ENCODE measurements around the gene DOK6. TPM values are rescaled to one million over a fixed set of nuclear protein-coding genes. Genes with fewer than 3 reads are reported as not detected.
A peak's percentile ranks its signal among the peaks of the same experiment; 100 is the strongest.

DOK6 gene
- total and polyA plus RNA-seq, 9 of the 15 experiments (the other 6 are each of a cell fraction or from before 2014, with no cell fraction given): not detected

GRCh38 chr18:69774831-69775230, 374.1 kb downstream of the DOK6 start:
- no peak for ATAC-seq
- BruUV-seq (replicated peaks): no TSS peak
- DNase-seq (ENCODE audit: extremely low read depth in 1 of 4, low spot score in 3 of 4): no peak
- H2AFZ ChIP-seq (ENCODE audit: low read depth, low read length): no peak overlapping the region
- H3K27ac ChIP-seq (ENCODE audit: extremely low read depth, low read depth, low read length): no peak overlapping the region
- H3K9me3 ChIP-seq (replicated peaks; ENCODE audit: control insufficient read depth, insufficient read depth, low read depth, low read length): no peaks in the 10 kb centered on the region
- no peaks in the 10 kb centered on the region for H3K4me1 ChIP-seq (replicated peaks in 1 of 2; ENCODE audit: control insufficient read depth in 2 of 2, insufficient read depth in 2 of 2, low read length in 2 of 2)
- no peaks in the 10 kb centered on the region for H4K20me1 ChIP-seq (replicated peaks; ENCODE audit: control insufficient read depth, insufficient read depth, low read length)
- in situ Hi-C loops (cut with MboI): no loop called here
- H3K27me3 ChIP-seq (ENCODE audit: control insufficient read depth in 2 of 2, insufficient read depth in 2 of 2, low read length in 2 of 2): no peaks in the 10 kb centered on the region
- intact Hi-C loops (cut with micrococcal nuclease): no loop called here
- H3K79me2 ChIP-seq (ENCODE audit: control insufficient read depth, insufficient read depth, low read length): no peaks in the 10 kb centered on the region
- H3K4me3 ChIP-seq: no peak overlapping the region
- WGBS (ENCODE audit: insufficient coverage, low coverage, missing lambda C conversion rate): 0% methylated on average over 3 of the region's 3 CpGs
- TF ChIP-seq CEBPG (CRISPR knock-in tag; IDR thresholded peaks at IDR 0.05): no peak
- 0 out of 4 replicates have a peak, but pooled peaks of 1 of the 2 experiments have one; percentile 20 for TF ChIP-seq CEBPG (tag; conservative IDR thresholded peaks at IDR 0.05 in 1 of 2, IDR thresholded peaks at IDR 0.05 in 1 of 2)
- TF ChIP-seq FOXJ3 (CRISPR knock-in tag; IDR thresholded peaks at IDR 0.05): no peak
- no peak overlapping the region for H3K4me2 ChIP-seq (ENCODE audit: insufficient read depth, low read length)
- FAIRE-seq: no peak
- H3K9me1 ChIP-seq (ENCODE audit: control insufficient read depth, insufficient read depth, low read length): no peaks in the 10 kb centered on the region
- ChIA-PET CTCF (ENCODE audit: low intra/inter-chr PET ratio) (no interaction called here), POLR2A (no interaction called here)
- H3K9ac ChIP-seq (ENCODE audit: insufficient read depth in 1 of 2, low read depth in 2 of 2, low read length in 2 of 2): no peak overlapping the region
- no peaks in the 10 kb centered on the region for H3K36me3 ChIP-seq (ENCODE audit: control insufficient read depth, insufficient read depth, low read length)

- intact Hi-C loops (cut with micrococcal nuclease) (no loop called here), in situ Hi-C loops (cut with MboI) (no loop called here)
- CTCF ChIA-PET (ENCODE audit: low intra/inter-chr PET ratio): no interaction called here
- BruUV-seq (replicated peaks): no TSS peak
- ATAC-seq (no peak), FAIRE-seq (no peak), DNase-seq (ENCODE audit: extremely low read depth in 1 of 4, low spot score in 3 of 4) (no peak)
- no peaks in the 10 kb centered on the region for H3K36me3 ChIP-seq (ENCODE audit: control insufficient read depth, insufficient read depth, low read length)
- H3K9ac ChIP-seq (ENCODE audit: insufficient read depth in 1 of 2, low read depth in 2 of 2, low read length in 2 of 2): no peak overlapping the region
- H3K4me2 ChIP-seq (ENCODE audit: insufficient read depth, low read length): no peak overlapping the region
- H3K4me1 ChIP-seq (replicated peaks in 1 of 2; ENCODE audit: control insufficient read depth in 2 of 2, insufficient read depth in 2 of 2, low read length in 2 of 2): no peaks in the 10 kb centered on the region
- no peaks in the 10 kb centered on the region for H3K9me1 ChIP-seq (ENCODE audit: control insufficient read depth, insufficient read depth, low read length)
- H2AFZ ChIP-seq (ENCODE audit: low read depth, low read length): no peak overlapping the region
- H3K79me2 ChIP-seq (ENCODE audit: control insufficient read depth, insufficient read depth, low read length): no peaks in the 10 kb centered on the region
- no peaks in the 10 kb centered on the region for H3K27me3 ChIP-seq (ENCODE audit: control insufficient read depth in 2 of 2, insufficient read depth in 2 of 2, low read length in 2 of 2)
- no peak overlapping the region for H3K4me3 ChIP-seq
- H3K9me3 ChIP-seq (replicated peaks; ENCODE audit: control insufficient read depth, insufficient read depth, low read depth, low read length): no peaks in the 10 kb centered on the region
- no peak overlapping the region for H3K27ac ChIP-seq (ENCODE audit: extremely low read depth, low read depth, low read length)
- POLR2A ChIA-PET: no interaction called here
- no peaks in the 10 kb centered on the region for H4K20me1 ChIP-seq (replicated peaks; ENCODE audit: control insufficient read depth, insufficient read depth, low read length)
- TF ChIP-seq C11orf30 (IDR thresholded peaks at IDR 0.05; ENCODE audit: low read depth) (peak; percentile 72; the same call in 1 of the 2 replicates), ZNF232 (CRISPR knock-in tag; IDR thresholded peaks at IDR 0.05) (no peak), KDM1A (IDR thresholded peaks at IDR 0.05) (no peak), MAFK (IDR thresholded peaks at IDR 0.05; ENCODE audit: low read length) (peak; percentile 89), NFYB (IDR thresholded peaks at IDR 0.05; ENCODE audit: extremely low read depth, insufficient read length) (no peak), MAFG (tag; conservative IDR thresholded peaks at IDR 0.05) (peak; percentile 79), ZNF316 (IDR thresholded peaks at IDR 0.05) (peak; percentile 69)
These were observed 376.6 kb downstream of the DOK6 start for GRCh38 chr18:69777248-69777647.
